ENCODE results near the gene MARK3.

MARK3 gene

GRCh38 chr14:103444837-103445524 lies 59.8 kb downstream of the MARK3 start:
- DNase-seq = no peak

GRCh38 chr14:103445806-103446205 lies 60.6 kb downstream of the MARK3 start:
- no peak for DNase-seq

- no peak for DNase-seq
Observed at GRCh38 chr14:103448097-103448496, 62.9 kb downstream of the MARK3 start.

- DNase-seq = no peak
Observed at GRCh38 chr14:103449634-103450161, 64.5 kb downstream of the MARK3 start.

GRCh38 chr14:103450416-103450815 lies 65.2 kb downstream of the MARK3 start:
- no peak for DNase-seq

GRCh38 chr14:103451401-103451800 lies 66.2 kb downstream of the MARK3 start:
- no peak for DNase-seq

- DNase-seq = no peak
Observed at GRCh38 chr14:103453791-103454190, 68.6 kb downstream of the MARK3 start.

GRCh38 chr14:103456167-103456835 lies 71.1 kb downstream of the MARK3 start:
- DNase-seq = no peak

GRCh38 chr14:103460415-103460814 lies 75.2 kb downstream of the MARK3 start:
- DNase-seq = no peak

- DNase-seq = no peak
Observed at GRCh38 chr14:103463149-103463548, 77.9 kb downstream of the MARK3 start.

GRCh38 chr14:103463851-103464250 lies 78.6 kb downstream of the MARK3 start:
- no peak for DNase-seq

GRCh38 chr14:103472939-103473338 lies 87.7 kb downstream of the MARK3 start:
- no peak for DNase-seq

- DNase-seq = no peak
Observed at GRCh38 chr14:103474893-103475292, 89.7 kb downstream of the MARK3 start.

GRCh38 chr14:103476065-103476464 lies 90.8 kb downstream of the MARK3 start:
- no peak for DNase-seq

GRCh38 chr14:103476631-103477030 lies 91.4 kb downstream of the MARK3 start:
- DNase-seq = no peak

GRCh38 chr14:103480595-103480994 lies 95.4 kb downstream of the MARK3 start:
- DNase-seq = no peak

- DNase-seq = no peak
Observed at GRCh38 chr14:103483600-103483999, 98.4 kb downstream of the MARK3 start.

GRCh38 chr14:103485504-103485903 lies 100.3 kb downstream of the MARK3 start:
- DNase-seq = no peak

- no peak for DNase-seq
Observed at GRCh38 chr14:103488071-103488470, 102.9 kb downstream of the MARK3 start.

GRCh38 chr14:103488960-103489359 lies 103.7 kb downstream of the MARK3 start:
- no peak for DNase-seq

- DNase-seq = no peak
Observed at GRCh38 chr14:103489621-103490020, 104.4 kb downstream of the MARK3 start.

GRCh38 chr14:103491691-103492090 lies 106.5 kb downstream of the MARK3 start:
- DNase-seq = no peak

GRCh38 chr14:103492156-103492925 lies 107.1 kb downstream of the MARK3 start:
- no peak for DNase-seq

- DNase-seq = no peak
Observed at GRCh38 chr14:103495854-103496253, 110.6 kb downstream of the MARK3 start.
